A549 treated with dexamethasone at 1 μM for 4 hours (cell line): ENCODE data around the gene KBTBD2. TPM values are rescaled to one million over a fixed set of nuclear protein-coding genes. Genes with fewer than 3 reads are reported as not detected.

Source experiments
- total RNA-seq: library from RNA; stranded (reverse); fragments of 200-300 nt; extraction: Qiagen RNA extraction; gene quantifications from 5 replicates; pipeline ENCODE4 v1.2.3, GENCODE V29; 2022

KBTBD2 gene
- 23.5 to 28.5 TPM (median 26.1 TPM) in 5 replicates for total RNA-seq

DNA sequence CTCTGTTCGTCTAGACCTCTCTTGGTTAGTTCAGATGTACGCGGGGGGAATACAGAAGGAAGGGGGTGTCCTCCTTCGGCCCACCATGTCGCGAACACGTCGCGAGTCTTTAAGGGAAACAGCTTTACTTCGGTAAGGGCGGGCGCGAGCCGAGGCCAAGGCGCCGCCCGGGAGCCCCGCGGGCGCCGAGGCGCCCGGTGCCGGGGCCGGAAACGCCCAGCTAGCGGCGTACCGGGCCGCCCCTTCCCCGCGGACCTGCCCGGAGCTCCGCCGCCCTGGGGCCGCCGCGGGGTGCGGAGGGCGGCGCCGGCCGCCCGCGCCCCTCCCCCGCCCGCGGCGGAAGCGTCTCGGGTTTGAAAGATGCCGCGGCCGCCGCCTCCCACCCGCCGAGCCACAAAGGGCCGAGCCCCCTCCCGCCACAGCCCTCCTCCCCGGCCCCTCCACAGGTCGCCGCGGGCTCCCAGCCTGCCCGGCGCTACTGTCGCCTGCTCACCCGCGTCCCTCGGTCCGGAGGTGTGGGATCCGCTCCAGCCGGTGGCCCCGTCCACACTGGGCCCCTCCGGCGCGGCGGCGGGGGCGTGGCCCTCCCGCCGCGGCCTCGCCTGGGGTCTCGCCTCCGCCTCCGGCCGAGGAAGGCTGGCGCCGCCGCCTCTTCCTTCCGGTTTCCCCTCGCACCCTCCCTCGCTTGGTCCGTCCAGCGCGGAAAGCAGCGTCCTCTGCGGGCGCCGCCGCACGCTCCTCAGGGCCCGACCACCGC, at the start of gene KBTBD2:
TSS of gene KBTBD2 (minus strand) at position 718 of the 757 bp plus-strand sequence. CDS start 12,156 bp downstream, outside the sequence.

Other genes with a start within 250 kb of the KBTBD2 start
- gene FKBP9, start 65.7 kb upstream of the KBTBD2 start, total RNA-seq: 87.0 to 109 TPM (median 108 TPM) in 5 replicates
- gene NT5C3A, start 171.0 kb upstream of the KBTBD2 start, total RNA-seq: 29.3 to 38.7 TPM (median 32.2 TPM) in 5 replicates
- 31.3 to 34.0 TPM (median 32.3 TPM) in 5 replicates for gene RP9, start 217.6 kb upstream of the KBTBD2 start, total RNA-seq
- 3.1 to 3.6 TPM (median 3.3 TPM) in 5 replicates for gene BBS9, start 237.8 kb upstream of the KBTBD2 start, total RNA-seq